Measurements from ENCODE around the gene IFI6. TPM values are rescaled to one million over a fixed set of nuclear protein-coding genes. Genes with fewer than 3 reads are reported as not detected.

Gene IFI6
- total RNA-seq, 4 donors from 2014 or later: 28.2 to 79.3 (median 69.4) TPM

- WGBS, 2 donors: 89 to 97% methylated on average over 5 of the region's 5 CpGs
- Histone ChIP-seq H3K36me3 (no peaks in the 10 kb centered on the region), H3K27ac (no peak overlapping the region), H3K4me3 (no peak overlapping the region), H3K9me3 (no peaks in the 10 kb centered on the region), H3K27me3 (no peaks in the 10 kb centered on the region), H3K4me1 (peaks cover 0 to 39% (median 20%) of the 10 kb centered on the region in 4 donors)
- no peak for DNase-seq (ENCODE audit: low spot score in 2 of 2)
- TF ChIP-seq EP300 (IDR thresholded peaks at IDR 0.05): no peak
- no peak for TF ChIP-seq POLR2A (IDR thresholded peaks at IDR 0.05)
- no peak for TF ChIP-seq CTCF (IDR thresholded peaks at IDR 0.05)
Measured at GRCh38 chr1:27627061-27627460, 44.9 kb downstream of the IFI6 start.

- no peaks in the 10 kb centered on the region for H3K27me3 ChIP-seq
- WGBS, 2 donors: 73 to 79% methylated on average over 11 of the region's 11 CpGs
- H3K9me3 ChIP-seq: no peaks in the 10 kb centered on the region
- no peak for DNase-seq (ENCODE audit: low spot score in 2 of 2)
- no peak for TF ChIP-seq POLR2A (IDR thresholded peaks at IDR 0.05)
- TF ChIP-seq EP300 (IDR thresholded peaks at IDR 0.05): peak in 1 of 2 donors; percentile 72
- no peak for TF ChIP-seq CTCF (IDR thresholded peaks at IDR 0.05)
- no peaks in the 10 kb centered on the region for H3K36me3 ChIP-seq
- peaks cover 0 to 33% (median 16%) of the 10 kb centered on the region in 4 donors for H3K4me1 ChIP-seq
- peak overlapping the region in 1 of 4 donors; percentile 52 for H3K27ac ChIP-seq
- no peak overlapping the region for H3K4me3 ChIP-seq
Measured at GRCh38 chr1:27626031-27626935, 45.7 kb downstream of the IFI6 start.

GRCh38 chr1:27624467-27625178, 47.4 kb downstream of the IFI6 start:
- DNase-seq (ENCODE audit: low spot score in 2 of 2): no peak
- Histone ChIP-seq H3K4me1 (peaks cover 0 to 18% (median 12%) of the 10 kb centered on the region in 4 donors), H3K36me3 (no peaks in the 10 kb centered on the region), H3K27ac (no peak overlapping the region), H3K27me3 (no peaks in the 10 kb centered on the region), H3K9me3 (no peaks in the 10 kb centered on the region), H3K4me3 (no peak overlapping the region)
- WGBS, 2 donors: 58 to 60% methylated on average over 7 of the region's 7 CpGs
- TF ChIP-seq POLR2A (IDR thresholded peaks at IDR 0.05) (no peak), CTCF (IDR thresholded peaks at IDR 0.05) (no peak)

- Histone ChIP-seq H3K4me1 (peaks cover 0 to 8% (median 6%) of the 10 kb centered on the region in 4 donors), H3K36me3 (no peaks in the 10 kb centered on the region), H3K4me3 (no peak overlapping the region), H3K27ac (no peak overlapping the region), H3K9me3 (no peaks in the 10 kb centered on the region), H3K27me3 (no peaks in the 10 kb centered on the region)
- TF ChIP-seq POLR2A (IDR thresholded peaks at IDR 0.05): no peak
- TF ChIP-seq EP300 (IDR thresholded peaks at IDR 0.05): no peak
- no peak for TF ChIP-seq CTCF (IDR thresholded peaks at IDR 0.05)
- no peak for DNase-seq (ENCODE audit: low spot score in 2 of 2)
- 85 to 92% methylated on average over 13 of the region's 13 CpGs for WGBS, 2 donors
Measured at GRCh38 chr1:27623327-27624212, 48.4 kb downstream of the IFI6 start.
